ENCODE measurements around the gene ABHD18. TPM values are rescaled to one million over a fixed set of nuclear protein-coding genes. Genes with fewer than 3 reads are reported as not detected.
"Not testable (repeated sequence)": the region's sequence is repeated elsewhere in the genome, so short reads cannot be mapped to it uniquely, and the experiment has no call there.

The ABHD18 gene
- total RNA-seq = 10 to 100 TPM; 13.5 to 14.9 TPM

DNA sequence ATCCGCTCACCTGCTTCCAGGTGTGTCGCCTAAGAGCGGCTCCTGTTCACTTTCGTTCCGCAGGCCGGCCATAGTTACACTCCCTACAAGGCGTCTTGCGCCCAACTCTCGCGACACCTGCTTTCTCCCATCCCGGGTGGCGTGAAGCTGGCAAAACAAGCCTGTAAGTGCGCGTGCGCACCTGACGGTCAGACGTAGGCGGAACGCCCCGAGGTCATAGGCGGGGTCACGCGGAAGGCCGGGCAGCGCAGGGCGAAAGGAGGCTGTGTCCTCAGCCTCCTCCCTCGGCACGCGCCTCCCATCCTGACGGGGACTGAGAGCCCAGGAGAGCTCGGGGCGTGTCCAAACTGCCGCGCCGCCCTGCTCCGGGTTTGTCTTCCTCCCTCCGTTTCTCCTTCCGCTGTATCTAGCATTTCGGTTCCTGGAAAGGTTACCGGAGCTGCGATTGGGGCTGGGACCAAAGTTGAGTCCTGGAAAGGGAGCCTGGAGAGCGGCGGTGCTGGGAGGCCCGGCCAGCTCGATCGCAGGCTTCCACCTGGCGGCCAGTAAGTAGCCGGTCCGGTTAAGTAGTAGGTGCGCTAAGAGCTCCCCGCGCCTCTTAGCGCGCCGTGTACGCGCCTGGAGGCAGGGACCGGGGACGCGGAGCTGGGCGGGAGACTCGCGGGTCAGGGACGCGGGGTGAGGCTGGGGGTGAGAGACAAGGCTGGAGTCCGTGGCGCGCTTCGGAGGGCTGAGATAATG lies at the start of gene ABHD18, which contains the start of gene MFSD8:
TSS of gene ABHD18 (plus strand) at position 345 of the 741 bp plus-strand sequence. CDS start 17,550 bp downstream, outside the sequence.
TSS of gene MFSD8 (minus strand) at position 112 of the 741 bp plus-strand sequence. CDS start at position 72, 40 bp downstream.
- ChIA-PET CTCF (interaction anchor here (0.8 to 1.7 kb wide), 3 partner anchors 9 to 96 kb away, joined by 4 to 7 read pairs (median 4); partner anchors contain the start of genes LARP1B and PLK4), POLR2A (interaction anchor here (0.6 to 4.2 kb wide), 7 partner anchors 9 to 847 kb away, joined by 3 to 40 read pairs (median 3); partner anchors contain the start of genes LARP1B and PLK4)

DNA sequence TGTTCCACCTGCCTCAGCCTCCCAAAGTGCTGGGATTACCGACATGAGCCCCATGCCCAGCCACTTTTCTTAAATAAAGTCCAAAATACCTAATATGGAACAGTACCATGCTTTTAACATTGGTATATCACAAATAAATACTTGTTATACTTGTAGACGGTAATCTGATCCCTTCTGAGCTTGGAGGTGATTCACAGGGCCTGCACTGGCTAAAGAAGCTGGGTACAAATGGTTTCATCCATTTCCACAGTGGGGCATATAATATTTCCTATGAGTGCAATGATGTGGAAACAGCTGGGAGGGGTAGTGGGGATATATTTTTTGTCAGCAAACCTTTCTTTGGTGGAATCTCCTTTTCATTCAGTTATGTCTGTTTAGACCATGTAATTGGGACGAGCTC lies 48.7 kb upstream of the ABHD18 start:
- POLR2A ChIA-PET = no interaction called here

DNA sequence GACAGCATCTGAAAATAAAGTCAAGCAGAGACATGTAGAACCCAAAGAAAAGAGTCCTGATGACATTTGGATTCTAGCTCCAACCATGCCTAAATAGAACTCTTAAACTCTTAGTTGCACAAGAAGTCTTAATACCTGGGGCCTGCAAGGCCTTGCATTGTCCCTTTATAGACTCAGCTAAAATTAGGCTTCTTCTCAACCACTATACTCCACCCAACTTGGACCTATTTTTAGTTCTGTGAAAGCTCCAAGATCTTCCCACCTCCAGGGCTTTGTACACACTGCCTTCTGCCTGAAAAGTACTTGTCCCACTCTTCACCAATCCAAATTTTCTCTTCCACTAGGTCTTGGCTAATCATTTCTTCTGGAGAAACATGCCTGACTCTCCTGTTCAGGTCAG lies 48.1 kb upstream of the ABHD18 start:
- POLR2A ChIA-PET = no interaction called here
- CTCF ChIA-PET = no interaction called here

More for the DNA sequence above, 48.7 kb upstream of the ABHD18 start:
- CTCF ChIA-PET = no interaction called here

DNA sequence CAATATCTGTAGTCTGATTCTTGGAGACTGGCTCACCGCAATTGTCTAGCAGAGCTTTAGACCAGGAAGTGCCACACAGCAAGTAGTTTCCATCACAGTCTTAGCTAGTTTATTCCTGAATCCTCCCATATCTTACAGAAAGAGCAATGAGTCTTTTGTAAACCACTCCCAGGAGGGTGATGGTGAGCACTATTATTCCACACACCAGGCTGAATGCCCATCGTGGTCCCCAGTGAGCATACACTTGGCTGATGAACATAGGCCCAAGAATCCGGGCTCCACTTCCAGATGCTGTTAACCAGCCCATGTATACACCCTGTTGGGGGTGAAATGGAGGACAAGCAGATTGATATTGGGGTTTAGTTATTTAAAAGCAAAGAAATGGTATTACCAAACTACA lies 44.7 kb upstream of the ABHD18 start:
- CTCF ChIA-PET = no interaction called here
- POLR2A ChIA-PET = no interaction called here

DNA sequence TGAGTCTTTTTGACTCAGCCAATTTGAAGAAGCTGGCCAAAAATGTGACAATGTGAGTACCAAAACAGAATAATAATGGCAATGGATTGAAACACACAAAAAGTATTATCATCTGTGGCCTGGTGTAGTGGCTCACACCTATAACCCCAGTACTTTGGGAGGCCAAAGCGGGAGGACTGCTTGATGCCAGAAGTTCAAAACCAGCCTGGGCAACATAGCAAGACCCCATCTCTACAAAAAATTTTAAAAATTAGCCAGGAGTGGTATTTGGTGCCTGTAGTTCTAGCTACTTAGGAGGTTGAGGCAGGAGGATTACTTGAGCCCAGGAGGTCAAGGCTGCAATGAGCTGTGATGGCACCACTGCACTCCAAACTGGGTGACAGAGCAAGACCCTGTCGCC lies 43.0 kb upstream of the ABHD18 start:
- POLR2A ChIA-PET = no interaction called here
- CTCF ChIA-PET = interaction anchor here (0.7 kb wide), 1 partner anchor 503 kb away, joined by 3 read pairs; no protein-coding TSS in a partner anchor

DNA sequence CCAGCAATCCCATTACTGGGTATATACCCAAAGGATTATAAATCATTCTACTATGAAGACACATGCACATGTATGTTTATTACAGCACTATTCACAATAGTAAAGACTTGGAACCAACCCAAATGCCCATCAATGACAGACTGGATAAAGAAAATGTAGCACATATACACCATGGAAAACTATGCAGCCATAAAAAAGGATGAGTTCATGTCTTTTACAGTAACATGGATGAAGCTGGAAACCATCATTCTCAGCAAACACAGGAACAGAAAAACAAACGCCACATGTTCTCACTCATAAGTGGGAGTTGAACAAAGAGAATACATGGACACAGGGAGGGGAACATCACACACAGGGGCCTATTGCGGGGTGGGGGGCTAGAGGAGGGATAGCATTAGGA lies 39.5 kb upstream of the ABHD18 start:
- POLR2A ChIA-PET, CTCF ChIA-PET: not testable (repeated sequence)

DNA sequence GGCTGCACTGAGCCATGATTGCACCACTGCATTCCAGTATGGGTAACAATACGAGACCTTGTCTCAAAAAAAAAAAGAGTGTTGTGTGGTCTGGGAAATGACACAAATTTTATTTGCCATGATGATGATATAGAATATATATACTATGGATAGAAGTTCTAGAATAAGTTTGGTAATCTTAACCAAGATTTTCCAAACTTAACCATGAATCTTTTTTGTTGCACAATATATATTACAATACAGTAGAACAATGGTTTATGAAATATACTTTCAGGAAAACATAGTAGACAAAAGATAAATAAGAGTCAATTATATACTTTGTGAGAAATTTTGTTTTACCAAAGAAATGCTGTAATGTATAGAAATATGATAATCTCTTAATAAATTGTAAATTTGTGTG lies 35.0 kb upstream of the ABHD18 start:
- POLR2A ChIA-PET = no interaction called here
- CTCF ChIA-PET = no interaction called here

DNA sequence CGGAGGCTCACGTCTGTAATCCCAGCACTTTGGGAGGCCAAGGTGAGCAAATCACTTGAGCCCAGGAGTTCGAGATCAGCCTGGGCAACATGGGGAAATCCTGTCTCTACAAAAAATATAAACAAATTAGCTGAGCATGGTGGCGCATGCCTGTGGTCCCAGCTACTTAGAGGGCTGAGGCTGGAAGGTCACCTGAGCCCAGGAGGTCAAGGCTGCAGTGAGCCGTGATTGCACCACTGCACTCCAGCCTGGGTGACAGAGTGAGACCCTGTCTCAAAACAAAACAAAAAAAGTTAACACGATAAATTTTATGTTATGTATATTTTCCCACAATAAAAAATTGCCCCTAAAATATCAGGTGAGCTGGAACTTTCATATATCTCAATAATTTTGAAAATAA lies 33.4 kb upstream of the ABHD18 start:
- POLR2A ChIA-PET, CTCF ChIA-PET: not testable (repeated sequence)

DNA sequence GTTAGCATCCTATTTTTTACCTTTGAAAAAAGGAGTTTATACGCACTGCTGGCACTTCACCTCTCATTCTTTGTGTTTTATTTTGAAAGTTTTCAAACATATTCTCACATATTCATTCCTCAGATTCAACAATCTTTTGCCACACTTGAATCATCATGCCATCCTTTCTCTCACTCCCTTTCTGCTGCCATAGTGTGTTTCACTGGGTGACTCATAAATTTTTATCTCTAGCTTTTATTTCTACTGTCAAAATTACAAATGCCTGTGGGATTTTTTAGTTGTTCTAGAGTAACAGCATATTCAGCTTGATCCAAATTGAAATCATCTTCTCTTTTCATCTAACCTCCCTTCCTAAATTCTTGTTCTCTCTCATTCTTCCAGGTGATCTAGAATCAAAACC lies 28.2 kb upstream of the ABHD18 start:
- ChIA-PET POLR2A (no interaction called here), CTCF (interaction anchor here (0.6 kb wide), 1 partner anchor 244 kb away, joined by 4 read pairs; no protein-coding TSS in a partner anchor)

DNA sequence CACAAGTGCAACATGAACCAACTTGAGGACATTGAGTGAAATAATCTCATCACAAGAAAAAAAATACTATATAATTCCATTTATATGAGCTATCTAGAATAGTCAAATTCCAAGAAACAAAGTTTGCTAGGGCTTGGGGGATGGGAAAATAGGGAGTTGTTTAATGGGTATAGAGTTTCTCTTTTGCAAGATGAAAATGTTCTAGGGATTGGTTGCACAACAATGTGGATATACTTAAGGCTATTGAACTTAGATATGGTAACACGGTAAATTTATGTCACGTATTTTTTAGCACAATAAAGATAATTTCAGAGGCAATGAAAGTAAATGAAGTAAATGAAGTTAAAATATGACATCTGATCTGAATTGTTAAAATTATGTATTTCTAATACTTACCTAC lies 8.1 kb upstream of the ABHD18 start:
- ChIA-PET CTCF (no interaction called here), POLR2A (no interaction called here)

DNA sequence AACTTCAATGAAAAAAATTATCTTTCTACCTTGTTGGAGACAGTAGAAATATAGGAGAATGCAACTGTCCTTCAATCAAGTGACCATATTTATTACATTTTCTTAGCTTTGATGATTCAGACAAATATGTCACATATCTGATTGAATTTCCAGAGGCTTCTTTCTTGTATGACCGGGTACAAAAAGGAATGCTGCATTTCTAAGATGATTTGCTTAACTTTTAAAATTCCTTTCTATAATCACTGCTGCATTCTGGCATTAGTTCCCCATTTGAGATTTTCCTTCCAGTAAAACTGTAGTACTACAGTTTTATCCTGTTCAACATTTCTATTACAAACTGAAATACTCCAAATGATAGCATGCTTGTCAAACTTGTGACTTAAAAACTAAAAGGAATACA lies 5.4 kb upstream of the ABHD18 start:
- CTCF ChIA-PET = no interaction called here

DNA sequence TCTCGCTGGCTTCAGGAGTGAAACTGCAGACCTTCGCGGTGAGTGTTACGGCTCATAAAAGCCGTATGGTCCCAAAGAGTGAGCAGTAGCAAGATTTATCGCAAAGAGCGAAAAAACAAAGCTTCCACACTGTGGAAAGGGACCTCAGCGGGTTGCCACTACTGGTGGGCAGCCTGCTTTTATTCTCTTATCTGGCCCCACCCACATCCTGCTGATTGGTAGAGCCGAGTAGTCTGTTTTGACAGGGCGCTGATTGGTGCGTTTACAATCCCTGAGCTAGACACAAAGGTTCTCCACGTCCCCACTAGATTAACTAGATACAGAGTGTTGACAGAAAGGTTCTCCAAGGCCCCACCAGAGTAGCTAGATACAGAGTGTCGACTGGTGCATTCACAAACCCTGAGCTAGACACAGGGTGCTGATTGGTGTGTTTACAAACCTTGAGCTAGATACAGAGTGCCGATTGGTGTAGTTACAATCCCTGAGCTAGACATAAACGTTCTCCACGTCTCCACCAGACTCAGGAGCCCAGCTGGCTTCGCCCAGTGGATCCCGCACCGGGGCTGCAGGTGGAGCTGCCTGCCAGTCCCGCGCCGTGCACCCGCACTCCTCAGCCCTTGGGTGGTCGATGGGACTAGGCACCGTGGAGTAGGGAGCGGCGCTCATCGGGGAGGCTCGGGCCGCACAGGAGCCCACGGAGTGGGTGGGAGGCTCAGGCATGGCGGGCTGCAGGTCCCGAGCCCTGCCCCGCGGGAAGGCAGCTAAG lies 1.4 kb upstream of the ABHD18 start:
- ChIA-PET POLR2A (interaction anchor here (0.6 to 4.2 kb wide), 4 partner anchors 78 to 111 kb away, joined by 3 to 40 read pairs (median 4); partner anchors contain the start of gene LARP1B), CTCF (interaction anchor here (0.6 kb wide), 1 partner anchor 17 kb away, joined by 3 read pairs; no protein-coding TSS in a partner anchor)

More for the DNA sequence above, 5.4 kb upstream of the ABHD18 start:
- POLR2A ChIA-PET = no interaction called here

DNA sequence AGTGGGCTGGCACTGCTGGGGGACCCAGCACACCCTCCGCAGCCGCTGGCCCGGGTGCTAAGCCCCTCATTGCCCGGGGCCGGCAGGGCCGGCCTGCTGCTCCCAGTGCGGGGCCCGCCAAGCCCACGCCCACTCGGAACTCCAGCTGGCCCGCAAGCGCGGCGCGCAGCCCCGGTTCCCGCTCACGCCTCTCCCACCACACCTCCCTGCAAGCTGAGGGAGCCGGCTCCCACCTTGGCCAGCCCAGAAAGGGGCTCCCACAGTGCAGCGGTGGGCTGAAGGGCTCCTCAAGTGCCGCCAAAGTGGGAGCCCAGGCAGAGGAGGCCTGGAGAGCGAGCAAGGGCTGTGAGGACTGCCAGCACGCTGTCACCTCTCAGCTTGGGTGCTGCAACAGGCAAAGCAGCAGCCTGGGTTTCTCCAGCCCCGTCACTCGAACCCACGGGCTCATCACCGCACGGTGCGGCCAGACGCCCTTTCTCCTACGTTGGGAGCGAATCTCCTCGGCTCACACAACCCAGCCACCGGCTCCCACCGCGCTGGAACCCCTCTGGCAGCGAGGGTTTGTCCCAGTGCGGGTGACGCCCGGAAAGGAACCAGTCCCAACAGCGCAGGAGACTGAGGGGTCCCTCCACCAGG lies 662 bp upstream of the ABHD18 start:
- ChIA-PET POLR2A (interaction anchor here (0.9 to 4.2 kb wide), 4 partner anchors 83 to 848 kb away, joined by 3 to 40 read pairs (median 10); partner anchors contain the start of genes LARP1B and PLK4), CTCF (interaction anchor here (1.7 kb wide), 2 partner anchors 83 to 96 kb away, joined by 4 to 7 read pairs; partner anchors contain the start of genes LARP1B and PLK4)

DNA sequence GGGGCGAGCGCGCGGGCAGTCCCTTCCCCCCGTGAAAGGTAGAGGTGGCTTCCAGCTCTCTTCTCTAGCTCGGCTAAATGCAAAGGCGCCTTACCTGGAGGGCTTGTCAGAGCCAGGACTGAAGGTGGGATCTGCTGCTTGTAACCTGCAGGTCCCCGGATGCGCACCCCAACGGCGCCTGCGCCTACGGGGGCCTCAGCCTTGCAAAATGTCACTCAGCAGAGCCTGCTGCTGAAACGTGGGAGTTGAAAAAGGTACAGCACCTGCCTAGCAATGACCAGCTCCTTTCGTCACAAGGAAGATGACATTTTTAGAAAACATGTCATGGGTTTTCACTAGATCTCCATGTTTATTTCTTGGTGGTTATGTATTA lies 583 bp downstream of the ABHD18 start:
- POLR2A ChIA-PET = interaction anchor here (0.6 to 4.2 kb wide), 8 partner anchors 9 to 847 kb away, joined by 3 to 40 read pairs (median 4); partner anchors contain the start of genes LARP1B and PLK4
- CTCF ChIA-PET = interaction anchor here (0.8 to 1.7 kb wide), 3 partner anchors 8 to 95 kb away, joined by 4 to 7 read pairs (median 4); partner anchors contain the start of genes LARP1B and PLK4

DNA sequence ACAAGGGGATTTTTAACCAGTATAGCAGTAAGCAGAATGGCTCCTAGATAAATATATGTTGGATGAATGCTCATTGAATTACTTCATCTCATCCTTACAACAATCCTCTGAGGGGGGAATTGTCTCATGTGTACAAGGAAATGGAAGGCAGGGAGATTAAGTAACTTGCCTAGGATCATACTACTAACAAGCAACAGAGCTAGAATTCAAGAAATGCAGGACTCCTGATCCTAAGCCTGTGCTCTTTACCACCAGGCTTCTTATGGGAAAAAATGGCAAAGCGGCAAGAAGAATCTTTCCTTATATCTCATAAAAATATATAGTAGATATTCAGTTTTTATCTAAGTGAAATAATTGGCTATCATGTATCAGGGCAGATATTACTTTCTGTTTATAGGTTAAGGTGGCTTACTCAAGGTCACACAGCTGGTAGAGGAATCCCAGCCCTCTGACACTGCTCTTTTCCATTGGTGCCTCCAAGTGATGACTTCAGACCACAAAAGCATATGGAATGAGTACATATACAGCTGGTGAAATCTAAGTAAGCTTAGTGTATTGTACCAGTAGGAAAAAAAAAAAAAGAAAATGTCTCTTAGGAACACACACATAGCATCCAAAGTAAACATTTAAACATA lies 2.1 kb downstream of the ABHD18 start:
- POLR2A ChIA-PET = no interaction called here
- CTCF ChIA-PET = interaction anchor here (0.7 kb wide), 1 partner anchor 94 kb away, joined by 4 read pairs; no protein-coding TSS in a partner anchor

DNA sequence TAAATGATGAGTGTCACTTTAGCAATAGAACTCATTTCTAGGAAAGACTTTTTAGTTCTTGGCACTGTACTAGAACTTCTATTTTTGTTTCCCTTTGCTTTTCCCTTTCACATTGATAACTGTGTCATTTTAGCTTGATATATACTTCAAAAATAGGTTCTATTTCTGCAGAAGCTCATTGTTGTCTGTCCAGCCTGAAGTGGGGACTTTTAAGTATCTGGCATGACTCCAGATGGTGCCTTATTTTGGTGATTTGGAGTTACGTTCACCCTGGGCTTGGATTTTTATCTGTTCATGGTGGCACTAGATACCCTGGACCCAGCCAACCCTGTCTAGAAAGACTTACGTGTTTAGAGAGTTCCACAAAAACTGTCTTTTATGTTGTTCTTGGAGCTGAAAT lies 3.4 kb downstream of the ABHD18 start:
- CTCF ChIA-PET = no interaction called here
- POLR2A ChIA-PET = no interaction called here

DNA sequence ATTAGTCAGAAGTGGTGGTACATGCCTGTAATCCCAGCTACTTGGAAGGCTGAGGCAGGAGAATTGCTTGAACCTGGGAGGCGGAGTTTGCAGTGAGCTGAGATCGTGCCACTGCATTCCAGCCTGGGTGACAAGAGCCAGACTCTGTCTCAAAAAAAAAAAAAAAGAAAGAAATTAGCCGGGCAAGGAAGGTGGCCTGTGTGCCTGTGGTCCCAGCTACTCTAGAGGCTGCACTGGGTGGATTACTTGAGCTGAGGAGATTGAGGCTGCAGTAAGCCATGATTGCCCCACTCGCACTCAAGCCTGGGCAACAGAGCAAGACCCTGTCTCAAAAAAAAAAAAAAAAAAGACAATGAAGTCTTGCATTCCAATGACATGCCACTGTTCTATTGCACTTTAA lies 5.7 kb downstream of the ABHD18 start:
- POLR2A ChIA-PET, CTCF ChIA-PET: not testable (repeated sequence)

DNA sequence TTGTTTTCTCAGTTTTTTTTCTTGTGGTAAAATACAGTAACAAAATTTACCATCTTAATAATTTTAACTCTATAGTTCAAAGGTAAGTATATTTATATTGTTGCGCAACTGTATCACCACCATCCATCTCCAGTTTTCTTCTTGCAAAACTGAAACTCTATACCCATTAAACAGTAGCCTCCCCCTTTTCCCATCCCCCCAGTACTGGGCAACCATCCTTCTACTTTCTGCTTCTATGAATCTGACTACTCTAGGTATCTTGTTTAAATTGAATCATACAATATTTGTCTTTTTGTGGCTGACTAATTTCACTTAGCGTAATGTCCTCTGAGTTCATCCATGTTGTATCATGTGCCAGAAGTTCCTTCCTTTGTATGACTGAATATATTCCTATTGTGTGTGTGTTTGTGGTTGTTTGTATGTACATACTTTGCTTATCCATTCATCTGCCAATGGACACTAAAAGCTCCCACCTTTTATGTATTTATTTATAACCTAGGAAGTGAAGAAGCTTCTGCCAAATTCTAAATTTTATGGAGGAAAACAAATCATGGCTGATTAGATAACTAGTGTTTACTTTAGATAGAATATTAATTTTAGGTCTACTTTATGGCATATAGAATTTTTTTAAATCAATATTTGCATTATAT lies 10.0 kb downstream of the ABHD18 start:
- ChIA-PET CTCF (no interaction called here), POLR2A (no interaction called here)

DNA sequence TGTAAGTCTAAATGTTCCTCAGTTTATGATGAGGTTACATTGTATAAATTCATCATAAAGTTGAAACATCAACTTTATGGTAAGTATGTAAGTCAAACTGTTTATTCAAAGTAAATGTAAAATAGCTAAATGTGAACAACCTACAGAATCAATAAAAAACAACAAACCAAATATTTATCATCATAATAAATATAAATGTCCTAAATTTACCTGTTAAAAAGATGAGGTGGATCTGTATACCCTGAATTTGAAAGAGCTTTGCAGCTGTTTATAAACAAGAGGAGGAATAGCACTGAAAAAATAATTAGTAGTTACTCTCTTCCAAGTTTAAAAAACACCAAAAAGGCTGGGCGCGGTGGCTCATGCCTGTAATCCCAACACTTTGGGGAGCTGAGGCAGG lies 13.7 kb downstream of the ABHD18 start:
- CTCF ChIA-PET = no interaction called here
- POLR2A ChIA-PET = no interaction called here
